Tibial nerve (tissue), 4 donors: ENCODE data around the gene KLHL7. TPM values are rescaled to one million over a fixed set of nuclear protein-coding genes. Genes with fewer than 3 reads are reported as not detected.

ENCODE experiments used
- DNase-seq, 2 donors: peaks; one replicate each; pipeline ENCODE4 v3.0.0-alpha.2; 2019; ENCODE audit warnings: low spot score in 2 of 2
- H3K27ac ChIP-seq, 4 donors: fragments of 200-600 bp; sonication (generic) in 3 of 4; one replicate each; pipeline ENCODE4 v1.5.1; 2017 to 2019; ENCODE audit warnings: mild to moderate bottlenecking in 1 of 4
- H3K27me3 ChIP-seq, 2 donors: fragments of 200-600 bp; sonication (generic) in 1 of 2; one replicate each; pipeline versions ENCODE4 v1.5.1 to v1.6.0; 2017 to 2019
- H3K36me3 ChIP-seq, 3 donors: fragments of 200-600 bp; sonication (generic); one replicate each; pipeline ENCODE4 v1.5.1; 2018 to 2019
- H3K4me1 ChIP-seq, 4 donors: fragments of 200-600 bp; sonication (generic) in 3 of 4; one replicate each; pipeline ENCODE4 v1.5.1; 2017 to 2019
- H3K4me3 ChIP-seq, 4 donors: fragments of 200-600 bp; sonication (generic) in 3 of 4; one replicate each; pipeline ENCODE4 v1.5.1; 2017 to 2019; ENCODE audit warnings: mild to moderate bottlenecking in 1 of 4, moderate library complexity in 1 of 4
- H3K9me3 ChIP-seq, 4 donors: fragments of 200-600 bp; sonication (generic) in 3 of 4; one replicate each; pipeline ENCODE4 v1.5.1; 2017 to 2019
- EP300 ChIP-seq, 2 donors: sonication (generic); formaldehyde crosslinking; IDR thresholded peaks; one replicate each; pipeline ENCODE4 v1.6.1; 2017; ENCODE audit warnings: antibody characterized with exemption in 2 of 2, mild to moderate bottlenecking in 1 of 2
- POLR2A ChIP-seq, 2 donors: fragments of 450-650 bp; IDR thresholded peaks; one replicate each; pipeline ENCODE4 v1.6.1; 2017; ENCODE audit warnings: antibody characterized with exemption in 2 of 2, mild to moderate bottlenecking in 2 of 2, moderate library complexity in 2 of 2
- WGBS, 2 donors: methylation state at CpG; one replicate each; pipeline ENCODE4 v1.1.5; 2018; 5-methylcytosine and 5-hydroxymethylcytosine counted together
- total RNA-seq, 4 donors: library from RNA; depleted of rRNA; stranded (reverse); fragments of >200 nt; gene quantifications; one replicate each; pipeline ENCODE4 v1.1.0, GENCODE V29; 2016
- TF ChIP-seq, protein P1 (sequence below), 5 experiments: fragments of 200-600 bp in 3 of 5; fragments of 450-650 bp in 2 of 5; sonication (generic) in 3 of 5; IDR thresholded peaks; one replicate each; pipeline ENCODE4 v1.5.1; 2016 to 2019; ENCODE audit warnings: antibody characterized with exemption in 5 of 5, mild to moderate bottlenecking in 3 of 5, moderate library complexity in 2 of 5

Gene KLHL7
- total RNA-seq, 4 donors from 2014 or later = 26.0 to 83.3 (median 35.3) TPM

DNA sequence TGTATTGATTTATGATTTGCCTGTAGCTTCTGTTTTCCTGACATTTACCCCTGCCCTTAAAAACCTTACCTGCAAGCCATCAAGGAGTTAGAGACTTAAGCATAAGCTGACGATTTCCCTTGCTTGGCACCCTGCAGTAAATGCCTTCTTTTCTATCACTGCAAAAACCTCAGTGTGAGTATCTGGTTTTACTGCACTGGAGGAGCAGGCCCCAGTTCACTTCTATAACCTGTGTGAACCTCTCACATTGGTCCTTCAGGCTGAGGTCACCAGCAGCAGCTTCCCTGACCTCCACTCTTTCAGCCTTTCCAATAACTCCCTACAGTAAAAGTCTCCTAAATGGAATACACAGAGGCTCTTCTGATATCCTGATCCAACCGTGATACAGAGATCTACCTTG lies 106.8 kb downstream of the KLHL7 start:
- WGBS, 2 donors = 78 to 80% methylated on average over 2 of the region's 2 CpGs
- Histone ChIP-seq H3K4me1 (no peaks in the 10 kb centered on the region), H3K27me3 (no peaks in the 10 kb centered on the region), H3K9me3 (no peaks in the 10 kb centered on the region), H3K36me3 (no peaks in the 10 kb centered on the region), H3K27ac (no peak overlapping the region), H3K4me3 (no peak overlapping the region)
- no peak for DNase-seq
- TF ChIP-seq, protein P1, sequence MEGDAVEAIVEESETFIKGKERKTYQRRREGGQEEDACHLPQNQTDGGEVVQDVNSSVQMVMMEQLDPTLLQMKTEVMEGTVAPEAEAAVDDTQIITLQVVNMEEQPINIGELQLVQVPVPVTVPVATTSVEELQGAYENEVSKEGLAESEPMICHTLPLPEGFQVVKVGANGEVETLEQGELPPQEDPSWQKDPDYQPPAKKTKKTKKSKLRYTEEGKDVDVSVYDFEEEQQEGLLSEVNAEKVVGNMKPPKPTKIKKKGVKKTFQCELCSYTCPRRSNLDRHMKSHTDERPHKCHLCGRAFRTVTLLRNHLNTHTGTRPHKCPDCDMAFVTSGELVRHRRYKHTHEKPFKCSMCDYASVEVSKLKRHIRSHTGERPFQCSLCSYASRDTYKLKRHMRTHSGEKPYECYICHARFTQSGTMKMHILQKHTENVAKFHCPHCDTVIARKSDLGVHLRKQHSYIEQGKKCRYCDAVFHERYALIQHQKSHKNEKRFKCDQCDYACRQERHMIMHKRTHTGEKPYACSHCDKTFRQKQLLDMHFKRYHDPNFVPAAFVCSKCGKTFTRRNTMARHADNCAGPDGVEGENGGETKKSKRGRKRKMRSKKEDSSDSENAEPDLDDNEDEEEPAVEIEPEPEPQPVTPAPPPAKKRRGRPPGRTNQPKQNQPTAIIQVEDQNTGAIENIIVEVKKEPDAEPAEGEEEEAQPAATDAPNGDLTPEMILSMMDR (IDR thresholded peaks at IDR 0.05) = no peak
- TF ChIP-seq EP300 (IDR thresholded peaks at IDR 0.05) (no peak), POLR2A (IDR thresholded peaks at IDR 0.05) (no peak)

DNA sequence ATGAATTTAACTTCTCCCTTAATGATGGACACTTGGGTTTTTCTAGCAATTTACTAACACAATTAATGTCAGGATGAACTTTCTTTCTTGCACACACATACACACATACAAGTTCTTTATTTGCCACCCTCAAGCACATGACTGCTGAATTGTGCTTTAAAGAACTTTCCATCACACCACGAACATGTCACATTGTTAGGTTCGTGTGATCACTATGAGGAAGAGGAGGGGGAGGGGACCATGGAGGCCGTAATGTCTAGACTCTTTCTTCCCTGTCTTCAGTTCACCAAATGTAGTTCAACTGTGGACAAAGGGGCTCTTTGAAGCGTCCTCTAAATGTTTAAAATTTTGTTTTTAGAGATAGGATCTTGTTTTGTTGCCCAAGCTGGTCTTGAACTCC lies 107.3 kb downstream of the KLHL7 start:
- H3K4me3 ChIP-seq = no peak overlapping the region
- no peak for DNase-seq
- WGBS, 2 donors = 59 to 63% methylated on average over 4 of the region's 4 CpGs

DNA sequence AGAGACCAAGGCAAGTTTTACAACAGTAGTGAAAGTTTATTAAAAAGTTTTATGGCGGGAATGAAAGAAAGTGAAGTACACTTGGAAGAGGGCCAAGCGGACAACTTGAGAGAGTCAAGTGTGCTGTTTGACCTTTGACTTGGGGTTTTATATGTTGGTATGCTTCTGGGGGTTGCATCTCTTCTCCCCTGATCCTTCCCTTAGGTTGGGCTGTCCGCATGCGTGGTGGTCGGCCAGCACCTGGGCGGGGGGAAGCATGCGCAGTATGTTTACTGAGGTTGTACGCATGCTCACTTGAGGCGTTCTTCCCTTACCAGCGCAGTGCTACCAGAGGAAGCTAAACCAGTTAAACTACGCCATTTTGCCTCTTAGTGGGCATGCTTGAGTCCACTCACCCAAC lies 108.2 kb downstream of the KLHL7 start:
- no peak for DNase-seq
- Histone ChIP-seq H3K4me1 (no peaks in the 10 kb centered on the region), H3K9me3 (no peaks in the 10 kb centered on the region), H3K27ac (no peak overlapping the region), H3K4me3 (no peak overlapping the region), H3K36me3 (no peaks in the 10 kb centered on the region), H3K27me3 (no peaks in the 10 kb centered on the region)
- no peak for TF ChIP-seq EP300 (IDR thresholded peaks at IDR 0.05)
- 97 to 98% methylated on average over 11 of the region's 11 CpGs for WGBS, 2 donors

More for the DNA sequence above, 107.3 kb downstream of the KLHL7 start:
- TF ChIP-seq, protein P1 (IDR thresholded peaks at IDR 0.05) = no peak
- TF ChIP-seq EP300 (IDR thresholded peaks at IDR 0.05) = peak in 1 of 2 donors; percentile 19
- Histone ChIP-seq H3K36me3 (no peaks in the 10 kb centered on the region), H3K27me3 (no peaks in the 10 kb centered on the region), H3K4me1 (no peaks in the 10 kb centered on the region), H3K9me3 (no peaks in the 10 kb centered on the region), H3K27ac (no peak overlapping the region)

DNA sequence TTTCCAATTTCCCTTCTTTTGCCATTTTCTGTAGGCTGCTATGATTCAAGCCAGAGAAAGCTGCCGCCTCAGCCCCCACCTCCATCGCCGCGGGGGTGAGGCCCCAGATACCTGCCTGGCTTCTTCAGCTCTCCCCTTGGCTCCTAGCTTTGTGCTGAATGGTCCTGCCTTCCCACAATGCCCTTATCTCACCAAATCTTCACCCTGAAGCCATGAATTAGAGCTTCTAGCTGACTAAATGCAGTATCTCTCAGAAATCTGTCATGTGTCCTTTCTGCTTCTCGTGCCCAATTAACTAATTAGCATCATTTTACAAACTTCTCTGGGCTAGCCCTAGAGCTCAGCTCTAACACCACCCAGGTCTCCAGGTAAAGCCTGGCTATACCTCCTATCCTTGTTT lies 108.8 kb downstream of the KLHL7 start:
- Histone ChIP-seq H3K9me3 (no peaks in the 10 kb centered on the region), H3K36me3 (no peaks in the 10 kb centered on the region), H3K4me1 (no peaks in the 10 kb centered on the region), H3K27me3 (no peaks in the 10 kb centered on the region), H3K4me3 (no peak overlapping the region), H3K27ac (no peak overlapping the region)
- no peak for DNase-seq
- TF ChIP-seq EP300 (IDR thresholded peaks at IDR 0.05) (no peak), POLR2A (IDR thresholded peaks at IDR 0.05) (no peak)
- TF ChIP-seq, protein P1 (IDR thresholded peaks at IDR 0.05) = no peak
- 85 to 91% methylated on average over 5 of the region's 5 CpGs for WGBS, 2 donors

DNA sequence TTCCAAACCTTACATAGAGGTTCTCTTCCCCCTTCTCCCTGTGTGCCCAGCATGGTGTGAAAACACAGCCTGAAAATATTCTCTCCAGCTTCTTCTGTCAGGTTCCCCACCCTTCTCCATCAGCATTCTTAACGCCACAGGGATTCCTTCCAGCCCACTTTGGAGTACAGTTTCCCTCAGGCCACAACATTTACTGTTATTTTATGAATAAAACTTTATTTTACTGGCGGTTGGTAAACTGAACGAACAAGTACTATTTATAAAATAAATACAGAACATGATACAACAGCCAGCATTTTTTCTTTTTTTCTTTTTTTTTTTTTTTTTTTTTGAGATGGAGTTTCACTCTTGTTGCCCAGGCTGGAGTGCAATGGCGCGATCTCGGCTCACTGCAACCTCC lies 109.4 kb downstream of the KLHL7 start:
- Histone ChIP-seq H3K27ac (no peak overlapping the region), H3K4me3 (no peak overlapping the region), H3K9me3 (no peaks in the 10 kb centered on the region), H3K4me1 (no peaks in the 10 kb centered on the region), H3K27me3 (no peaks in the 10 kb centered on the region), H3K36me3 (no peaks in the 10 kb centered on the region)
- no peak for DNase-seq
- WGBS, 2 donors = 86 to 94% methylated on average over 6 of the region's 6 CpGs
- no peak for TF ChIP-seq EP300 (IDR thresholded peaks at IDR 0.05)
- TF ChIP-seq, protein P1 (IDR thresholded peaks at IDR 0.05) = no peak

DNA sequence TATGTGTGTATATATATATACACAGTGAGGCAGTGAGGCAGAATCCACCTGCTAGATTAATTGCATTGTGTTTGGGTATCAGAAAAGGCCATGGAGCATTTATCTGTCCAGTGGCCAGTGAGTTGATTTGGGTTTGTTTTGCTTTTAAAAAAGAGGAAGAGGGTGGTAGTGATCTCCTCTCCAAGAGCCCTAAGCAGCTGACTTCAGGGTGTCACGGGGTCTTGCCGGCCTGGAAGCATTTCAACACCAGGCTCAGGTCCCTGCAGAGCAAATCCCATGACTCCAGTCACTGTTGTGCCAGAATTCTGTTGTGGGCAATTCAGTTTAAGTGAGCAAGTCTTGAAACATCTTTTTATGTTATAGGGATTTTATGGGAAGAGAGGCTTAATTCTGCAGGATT lies 110.4 kb downstream of the KLHL7 start:
- TF ChIP-seq, protein P1 (IDR thresholded peaks at IDR 0.05) = no peak
- peak; percentile 48 to 70 for TF ChIP-seq EP300 (IDR thresholded peaks at IDR 0.05)
- TF ChIP-seq POLR2A (IDR thresholded peaks at IDR 0.05) = no peak
- no peaks in the 10 kb centered on the region for H3K36me3 ChIP-seq
- no peak overlapping the region for H3K27ac ChIP-seq
- 58 to 60% methylated on average over 2 of the region's 2 CpGs for WGBS, 2 donors
- no peak overlapping the region for H3K4me3 ChIP-seq
- no peaks in the 10 kb centered on the region for H3K4me1 ChIP-seq
- peak in 1 of 2 donors; percentile 48 for DNase-seq
- H3K9me3 ChIP-seq = no peaks in the 10 kb centered on the region
- H3K27me3 ChIP-seq = no peaks in the 10 kb centered on the region
